Esophagus mucosa (tissue), 1 donor: ENCODE measurements around the gene UTF1. TPM values are rescaled to one million over a fixed set of nuclear protein-coding genes. Genes with fewer than 3 reads are reported as not detected.

Experiments used
- ATAC-seq: fragments of 200-7000 bp; cut with Tn5 transposase; one replicate; pipeline ENCODE4 v1.9.1; 2020
- total RNA-seq: library from RNA; stranded (reverse); gene quantifications from one replicate; pipeline ENCODE4 v1.2.4, GENCODE V29; 2023
- donor health status: DM: yes; HTN: yes; CAD: no.

Gene UTF1
- total RNA-seq, 1 donor from 2014 or later: not detected

- ATAC-seq: no peak
These were observed 32.9 kb upstream of the UTF1 start for GRCh38 chr10:133196936-133197758.

DNA sequence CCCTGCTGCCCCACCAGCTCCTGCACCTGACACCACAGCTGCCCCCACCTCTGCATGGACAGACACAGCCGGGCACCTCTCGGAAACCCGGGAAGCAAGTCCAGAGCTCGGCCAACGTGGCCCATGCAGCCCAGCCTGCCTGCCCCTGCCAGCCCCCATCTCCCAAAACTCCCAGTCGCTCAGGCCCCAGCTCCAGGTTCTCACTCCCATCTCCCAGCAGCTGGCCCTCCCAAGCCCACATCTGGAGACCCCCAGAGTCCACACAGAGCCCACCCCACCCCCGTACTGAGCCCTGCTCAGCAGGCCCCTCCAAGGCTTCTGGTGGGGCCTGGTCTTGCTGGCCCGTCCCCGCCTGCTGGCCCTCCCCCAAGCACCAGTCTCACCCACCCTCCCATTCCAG is 32.2 kb upstream of the UTF1 start:
- ATAC-seq: no peak

DNA sequence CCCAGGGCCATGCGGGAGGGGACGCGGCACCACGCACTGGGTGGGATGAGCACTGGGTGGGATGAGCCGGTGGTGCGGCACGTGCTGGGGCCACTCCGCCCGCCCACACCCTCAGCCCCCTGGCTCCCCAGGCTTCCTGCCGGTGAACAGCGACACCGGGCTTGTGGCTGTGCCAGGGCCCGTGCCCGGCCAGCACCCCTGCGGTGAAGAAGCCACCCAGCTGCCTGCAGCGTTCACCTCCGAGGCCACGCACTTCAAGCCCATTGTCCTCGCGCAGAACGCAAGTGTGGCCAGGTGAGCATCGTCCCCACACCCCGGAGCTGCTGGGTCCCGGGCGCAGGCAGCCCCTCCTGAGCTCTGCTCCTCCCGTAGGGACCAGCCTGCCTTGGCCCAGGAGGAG is 31.8 kb upstream of the UTF1 start:
- no peak for ATAC-seq

DNA sequence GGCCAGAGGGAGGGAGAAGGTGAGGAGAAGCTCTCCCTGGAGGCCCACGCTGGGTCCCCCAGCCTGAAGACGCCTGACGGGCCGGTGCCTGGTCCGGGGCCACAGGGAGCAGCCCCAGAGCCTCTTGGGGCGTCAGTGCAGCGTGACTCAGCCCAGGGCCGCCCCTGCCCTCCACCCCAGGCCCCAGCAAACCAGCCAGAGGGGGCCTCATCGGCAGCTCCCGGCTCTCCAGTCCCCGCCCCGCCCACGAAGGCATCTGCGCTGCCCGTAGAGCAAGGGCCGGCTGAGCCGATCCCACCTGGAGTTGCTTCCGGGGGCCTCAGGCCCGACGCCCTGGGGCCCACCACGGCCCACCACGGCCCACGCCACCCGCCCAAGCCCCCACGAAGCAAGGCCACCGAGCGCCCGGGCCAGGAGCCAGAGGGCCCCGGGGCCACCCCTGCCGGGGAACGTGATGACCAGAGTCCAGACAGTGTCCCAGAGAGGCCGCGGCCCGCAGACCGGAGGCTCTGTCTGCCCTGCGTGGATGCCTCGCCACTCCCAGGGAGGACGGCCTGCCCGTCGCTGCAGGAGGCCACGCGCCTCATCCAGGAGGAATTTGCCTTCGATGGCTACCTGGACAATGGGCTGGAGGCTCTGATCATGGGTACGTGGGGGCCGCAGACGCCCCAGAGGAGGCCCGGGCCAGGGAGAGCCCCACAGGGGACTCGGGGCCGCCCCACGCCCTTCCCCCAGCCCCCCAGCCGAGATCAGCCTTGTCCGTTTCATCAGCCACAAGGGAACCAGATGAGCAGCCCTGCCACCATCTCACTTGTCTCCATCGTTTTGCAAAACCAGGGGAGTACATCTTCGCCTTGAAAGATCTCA is 31.2 kb upstream of the UTF1 start:
- ATAC-seq: no peak

GRCh38 chr10:133199488-133199885 is 30.5 kb upstream of the UTF1 start:
- ATAC-seq: no peak

- no peak for ATAC-seq
These were observed 29.9 kb upstream of the UTF1 start for GRCh38 chr10:133199992-133200611.

DNA sequence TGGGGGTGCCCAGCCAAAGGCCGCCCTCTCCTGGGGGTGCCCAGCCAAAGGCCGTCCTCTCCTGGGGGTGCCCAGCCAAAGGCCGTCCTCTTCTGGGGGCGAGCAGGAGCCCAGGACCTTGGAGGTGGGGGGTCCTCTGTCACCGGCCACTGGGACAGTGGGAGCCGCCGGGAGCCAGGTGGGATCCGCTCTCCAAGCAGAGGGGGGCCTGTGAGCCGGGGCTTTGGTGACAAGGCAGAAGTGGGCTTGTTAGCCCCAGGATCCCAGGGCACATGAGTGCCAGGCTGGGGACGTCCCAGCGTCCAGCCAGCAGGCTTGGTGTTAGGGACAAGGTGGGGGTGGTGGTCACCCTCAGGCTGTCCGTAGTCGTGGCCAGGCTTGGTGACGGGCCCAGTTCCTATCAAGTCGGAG is 29.4 kb upstream of the UTF1 start:
- no peak for ATAC-seq

GRCh38 chr10:133201151-133201947 is 28.7 kb upstream of the UTF1 start:
- peak; percentile 19 for ATAC-seq

GRCh38 chr10:133201948-133202725 is 27.9 kb upstream of the UTF1 start:
- ATAC-seq: no peak

DNA sequence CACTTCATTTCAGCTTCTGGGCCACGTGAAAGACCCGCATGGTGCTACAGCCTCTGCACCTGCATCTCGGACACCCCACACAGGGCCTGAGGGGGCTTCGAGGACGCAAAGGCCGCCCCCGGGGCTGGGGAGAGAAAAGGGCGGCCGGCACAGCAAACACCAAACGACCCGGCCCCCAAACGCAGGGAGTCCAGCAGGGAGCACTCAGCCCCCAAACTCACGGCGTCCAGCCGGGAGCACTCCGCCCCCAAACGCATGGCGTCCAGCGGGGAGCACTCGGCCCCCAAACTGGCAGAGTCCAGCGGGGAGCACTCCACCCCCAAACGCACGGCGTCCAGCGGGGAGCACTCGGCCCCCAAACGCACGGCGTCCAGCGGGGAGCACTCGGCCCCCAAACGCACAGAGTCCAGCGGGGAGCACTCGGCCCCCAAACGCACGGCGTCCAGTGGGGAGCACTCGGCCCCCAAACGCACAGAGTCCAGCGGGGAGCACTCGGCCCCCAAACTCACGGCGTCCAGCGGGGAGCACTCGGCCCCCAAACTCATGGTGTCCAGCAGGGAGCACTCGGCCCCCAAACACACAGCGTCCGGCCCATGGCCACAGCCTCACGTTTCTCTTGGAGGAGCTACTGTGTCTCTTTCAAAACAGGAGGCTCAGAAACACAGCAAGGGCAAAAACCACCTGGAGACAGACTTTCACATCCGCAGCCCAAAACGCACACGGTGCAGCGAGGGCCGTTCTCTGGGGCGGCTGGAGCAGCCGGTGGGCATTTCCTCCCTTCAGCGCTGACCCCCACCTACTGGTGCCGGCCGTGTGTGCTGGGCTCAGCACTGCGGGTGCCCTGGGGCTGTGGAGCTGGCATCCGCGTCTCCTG is 27.0 kb upstream of the UTF1 start:
- ATAC-seq: no peak

- no peak for ATAC-seq
These were observed 26.3 kb upstream of the UTF1 start for GRCh38 chr10:133203652-133204195.

DNA sequence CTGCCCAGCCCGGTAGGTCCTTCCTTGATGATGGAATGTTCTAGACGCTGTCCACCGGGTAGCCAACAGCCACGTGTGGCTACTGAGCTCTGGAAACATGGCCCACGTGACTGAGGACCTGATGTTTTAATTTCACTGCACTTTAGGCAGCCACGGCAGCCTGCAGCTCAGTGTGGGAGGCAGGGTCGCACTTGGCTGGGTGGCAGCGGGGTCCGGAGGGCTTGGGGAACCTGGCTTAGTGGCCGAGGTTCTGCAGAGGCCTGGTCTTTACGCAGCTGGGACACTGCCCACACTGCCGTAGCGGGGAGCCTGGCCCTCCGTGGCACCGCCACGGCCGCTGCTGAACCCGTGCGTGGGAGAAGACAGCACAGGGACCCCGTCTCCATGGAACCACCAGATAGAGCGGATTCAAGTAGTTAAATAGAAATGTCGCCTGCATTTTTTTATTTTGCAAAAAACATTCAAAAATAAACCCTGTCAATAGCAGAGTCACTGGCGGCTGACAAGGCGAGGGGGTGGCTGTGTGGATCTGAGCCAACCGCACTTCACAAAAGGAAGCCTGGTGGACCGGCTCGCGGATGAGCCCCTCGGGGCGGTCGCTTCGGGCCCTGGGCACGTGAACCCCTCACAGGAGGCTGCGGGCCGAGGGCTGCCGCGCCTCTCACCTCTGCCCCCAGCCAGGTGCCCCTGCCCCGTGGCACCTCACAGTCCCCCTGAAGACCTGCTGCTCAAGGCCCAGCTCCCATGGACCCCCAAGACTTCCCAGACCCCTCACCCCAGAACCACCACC is 25.6 kb upstream of the UTF1 start:
- no peak for ATAC-seq

DNA sequence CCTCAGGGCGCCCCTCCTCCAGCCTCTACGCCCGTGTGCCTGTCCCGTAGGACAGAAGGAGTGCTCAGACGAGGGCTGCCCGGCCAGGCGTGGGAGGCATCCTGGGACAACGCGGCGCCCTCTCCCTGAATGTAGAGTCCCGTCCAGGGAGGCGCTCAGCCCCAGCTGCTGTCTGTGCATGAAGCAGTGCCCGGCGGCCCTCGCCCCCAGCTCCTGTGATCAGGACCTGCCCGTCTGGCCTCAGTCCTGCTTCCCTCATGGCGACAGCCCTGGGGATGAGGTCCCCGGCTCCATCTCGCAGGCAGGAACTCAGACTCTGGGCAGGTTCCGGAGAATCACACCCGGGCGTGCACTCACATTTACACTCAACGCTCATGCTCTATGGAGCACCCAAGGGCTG is 24.9 kb upstream of the UTF1 start:
- no peak for ATAC-seq

- no peak for ATAC-seq
These were observed 23.5 kb upstream of the UTF1 start for GRCh38 chr10:133206356-133207040.

- no peak for ATAC-seq
These were observed 22.9 kb upstream of the UTF1 start for GRCh38 chr10:133207041-133207600.

- ATAC-seq: no peak
These were observed 22.4 kb upstream of the UTF1 start for GRCh38 chr10:133207627-133208026.

DNA sequence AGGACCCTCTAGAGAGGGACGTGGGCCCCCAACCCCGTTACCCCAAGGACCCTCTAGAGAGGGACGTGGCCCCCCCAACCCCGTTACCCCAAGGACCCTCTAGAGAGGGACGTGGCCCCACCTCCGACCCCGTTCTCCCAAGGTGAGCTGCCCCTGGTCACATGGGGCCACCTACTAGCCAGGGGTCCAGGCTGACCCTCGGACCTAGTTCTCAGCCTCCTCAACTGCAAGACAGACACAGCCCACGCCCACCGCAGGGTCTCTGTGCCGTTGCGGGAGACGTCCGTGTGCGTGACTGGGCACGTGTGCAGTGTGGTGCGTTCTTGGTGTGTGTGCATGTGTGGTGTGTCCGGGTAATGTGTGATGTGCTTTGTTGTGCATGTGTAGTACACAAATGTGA is 21.6 kb upstream of the UTF1 start:
- ATAC-seq: no peak

- no peak for ATAC-seq
These were observed 20.9 kb upstream of the UTF1 start for GRCh38 chr10:133209117-133209516.

GRCh38 chr10:133209641-133210040 is 20.4 kb upstream of the UTF1 start:
- ATAC-seq: no peak
